Mucosa of stomach (tissue), 1 donor: Measurements from ENCODE around the gene C16orf54.
"Not testable (repeated sequence)": the region's sequence is repeated elsewhere in the genome, so short reads cannot be mapped to it uniquely, and the experiment has no call there.

Source experiments
- H3K27me3 ChIP-seq: one replicate; pipeline ENCODE4 v1.7.0; 2013; ENCODE audit warnings: mild to moderate bottlenecking, low read length; ENCODE audit not compliant: control insufficient read depth, insufficient read depth
- H3K36me3 ChIP-seq: one replicate; pipeline ENCODE4 v1.7.0; 2013; ENCODE audit warnings: low read length; ENCODE audit not compliant: control insufficient read depth, insufficient read depth
- H3K4me1 ChIP-seq: one replicate; pipeline ENCODE4 v1.7.0; 2013; ENCODE audit warnings: mild to moderate bottlenecking, low read length; ENCODE audit not compliant: control insufficient read depth, insufficient read depth
- H3K4me3 ChIP-seq: one replicate; pipeline ENCODE4 v1.7.0; 2013; ENCODE audit warnings: low read length
- H3K9ac ChIP-seq: one replicate; pipeline ENCODE4 v1.7.0; 2013; ENCODE audit warnings: mild to moderate bottlenecking, low read length, moderate library complexity
- H3K9me3 ChIP-seq: one replicate; pipeline ENCODE4 v1.7.0; 2013; ENCODE audit warnings: mild to moderate bottlenecking, low read length, moderate library complexity; ENCODE audit not compliant: control insufficient read depth
- donor health status: Pancreatic carcinoma.

C16orf54 gene

DNA sequence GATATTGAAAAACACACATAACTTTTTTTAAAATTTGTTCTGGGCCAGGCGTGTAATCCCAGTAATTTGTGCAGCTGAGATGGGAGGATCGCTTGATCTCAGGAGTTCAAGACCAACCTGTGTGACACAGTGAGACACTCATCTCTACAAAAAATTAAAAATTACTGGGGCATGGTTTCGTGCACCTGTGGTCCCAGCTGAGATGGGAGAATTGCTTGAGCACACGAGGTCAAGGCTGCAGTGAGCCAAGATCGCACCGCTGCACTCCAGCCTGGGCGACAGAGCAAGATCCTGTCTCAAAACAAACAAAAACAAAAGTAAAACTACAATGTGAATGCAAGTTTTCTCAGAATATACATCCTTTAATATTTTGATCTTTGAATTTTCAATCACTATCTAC lies 15.1 kb downstream of the C16orf54 start:
- Histone ChIP-seq H3K4me3 (no peak overlapping the region), H3K4me1 (no peaks in the 10 kb centered on the region), H3K9ac (no peak overlapping the region), H3K27me3 (no peaks in the 10 kb centered on the region), H3K36me3 (no peaks in the 10 kb centered on the region), H3K9me3 (no peaks in the 10 kb centered on the region)

- Histone ChIP-seq H3K9me3 (no peaks in the 10 kb centered on the region), H3K27me3 (no peaks in the 10 kb centered on the region), H3K4me1 (no peaks in the 10 kb centered on the region), H3K9ac (no peak overlapping the region), H3K36me3 (no peaks in the 10 kb centered on the region), H3K4me3 (no peak overlapping the region)
Measured at GRCh38 chr16:29729116-29729521, 16.7 kb downstream of the C16orf54 start.

GRCh38 chr16:29727452-29727851 lies 18.3 kb downstream of the C16orf54 start:
- H3K9me3 ChIP-seq, result no peaks in the 10 kb centered on the region
- H3K36me3 ChIP-seq, result no peaks in the 10 kb centered on the region
- H3K27me3 ChIP-seq, result no peaks in the 10 kb centered on the region
- H3K9ac ChIP-seq, result no peak overlapping the region
- H3K4me1 ChIP-seq, result no peaks in the 10 kb centered on the region
- no peak overlapping the region for H3K4me3 ChIP-seq

DNA sequence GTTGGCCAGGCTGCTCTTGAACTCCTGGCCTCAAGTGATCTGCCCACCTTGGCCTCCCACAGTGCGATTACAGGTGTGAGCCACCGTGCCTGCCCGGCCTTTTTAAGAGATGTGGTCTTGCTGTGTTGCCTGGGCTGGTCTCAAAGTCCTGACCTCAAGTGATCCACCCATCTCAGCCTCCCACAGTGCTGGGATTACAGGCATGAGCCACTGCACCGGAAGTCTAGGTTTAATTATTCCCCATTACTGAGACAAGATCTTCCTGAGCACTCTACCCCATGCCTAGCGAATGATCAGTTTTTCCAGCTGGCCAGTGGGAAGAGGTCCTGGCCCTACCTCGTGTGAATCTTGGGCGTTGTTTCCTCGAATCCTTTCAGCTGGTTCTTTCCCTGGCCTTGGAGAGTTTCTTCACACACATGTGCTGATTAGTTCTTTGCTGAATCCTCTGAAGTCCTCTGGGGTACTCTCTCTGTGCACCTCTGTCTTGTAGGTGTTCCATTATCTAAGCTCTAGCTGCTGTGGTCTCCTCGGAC lies 18.9 kb downstream of the C16orf54 start:
- Histone ChIP-seq H3K36me3 (no peaks in the 10 kb centered on the region), H3K27me3 (no peaks in the 10 kb centered on the region), H3K4me3 (no peak overlapping the region), H3K4me1 (no peaks in the 10 kb centered on the region), H3K9me3 (no peaks in the 10 kb centered on the region), H3K9ac (no peak overlapping the region)

DNA sequence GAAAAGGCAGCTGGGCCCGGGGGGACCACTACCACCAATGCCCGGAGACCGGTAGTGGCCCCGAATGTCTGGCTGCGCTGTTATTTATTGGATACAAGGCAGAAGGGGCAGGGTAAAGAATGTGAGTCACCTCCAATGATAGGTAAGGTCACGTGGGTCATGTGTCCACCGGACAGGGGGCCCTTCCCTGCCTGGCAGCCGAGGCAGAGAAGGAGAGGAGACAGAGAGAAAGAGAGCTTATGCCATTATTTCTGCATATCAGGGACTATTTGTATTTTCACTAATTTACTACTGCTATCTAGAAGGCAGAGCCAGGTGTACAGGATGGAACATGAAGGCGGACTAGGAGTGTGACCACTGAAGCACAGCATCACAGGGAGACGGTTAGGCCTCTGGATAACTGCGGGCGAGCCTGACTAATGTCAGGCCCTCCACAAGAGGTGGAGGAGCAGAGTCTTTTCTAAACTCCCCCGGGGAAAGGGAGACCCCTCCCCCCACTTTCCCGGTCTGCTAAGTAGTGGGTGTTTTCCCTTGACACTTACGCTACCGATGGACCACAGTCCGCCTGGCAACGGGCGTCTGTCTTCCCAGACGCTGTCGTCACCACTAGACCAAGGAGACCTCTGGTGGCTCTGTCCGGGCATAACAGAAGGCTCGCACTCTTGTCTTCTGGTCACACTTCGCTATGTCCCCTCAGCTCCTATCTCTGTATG lies 24.5 kb downstream of the C16orf54 start:
- not testable (repeated sequence) for H3K36me3 ChIP-seq, H3K9ac ChIP-seq, H3K27me3 ChIP-seq, H3K4me3 ChIP-seq, H3K4me1 ChIP-seq, H3K9me3 ChIP-seq

- no peak overlapping the region for H3K4me3 ChIP-seq
- no peaks in the 10 kb centered on the region for H3K36me3 ChIP-seq
- H3K9me3 ChIP-seq, result no peaks in the 10 kb centered on the region
Measured at GRCh38 chr16:29720703-29721102, 25.1 kb downstream of the C16orf54 start.

GRCh38 chr16:29719063-29719462 lies 26.7 kb downstream of the C16orf54 start:
- Histone ChIP-seq H3K9me3 (no peaks in the 10 kb centered on the region), H3K9ac (no peak overlapping the region), H3K27me3 (peaks cover 5% of the 10 kb centered on the region), H3K4me3 (no peak overlapping the region), H3K4me1 (no peaks in the 10 kb centered on the region), H3K36me3 (no peaks in the 10 kb centered on the region)

More at GRCh38 chr16:29720703-29721102, 25.1 kb downstream of the C16orf54 start:
- H3K4me1 ChIP-seq, result no peaks in the 10 kb centered on the region
- no peak overlapping the region for H3K9ac ChIP-seq
- no peaks in the 10 kb centered on the region for H3K27me3 ChIP-seq

DNA sequence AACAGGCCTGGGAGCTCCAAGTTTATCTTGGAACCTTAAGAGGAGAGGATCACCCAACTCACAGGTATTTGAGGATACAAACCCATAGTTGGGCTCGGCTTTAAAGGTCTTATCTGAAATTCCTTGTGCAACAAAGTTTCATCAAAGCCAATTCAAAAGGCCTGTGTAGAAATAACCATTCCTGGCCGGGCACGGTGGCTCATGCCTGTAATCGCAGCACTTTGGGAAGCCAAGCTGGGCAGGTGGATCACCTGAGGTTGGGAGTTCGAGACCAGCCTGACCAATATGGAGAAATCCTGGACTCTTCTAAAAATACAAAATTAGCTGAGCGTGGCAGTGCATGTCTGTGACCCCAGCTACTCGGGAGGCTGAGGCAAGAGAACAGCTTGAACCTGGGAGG lies 28.7 kb downstream of the C16orf54 start:
- Histone ChIP-seq H3K36me3 (no peaks in the 10 kb centered on the region), H3K27me3 (peaks cover 5% of the 10 kb centered on the region), H3K4me3 (no peak overlapping the region), H3K4me1 (no peaks in the 10 kb centered on the region), H3K9ac (no peak overlapping the region), H3K9me3 (no peaks in the 10 kb centered on the region)

DNA sequence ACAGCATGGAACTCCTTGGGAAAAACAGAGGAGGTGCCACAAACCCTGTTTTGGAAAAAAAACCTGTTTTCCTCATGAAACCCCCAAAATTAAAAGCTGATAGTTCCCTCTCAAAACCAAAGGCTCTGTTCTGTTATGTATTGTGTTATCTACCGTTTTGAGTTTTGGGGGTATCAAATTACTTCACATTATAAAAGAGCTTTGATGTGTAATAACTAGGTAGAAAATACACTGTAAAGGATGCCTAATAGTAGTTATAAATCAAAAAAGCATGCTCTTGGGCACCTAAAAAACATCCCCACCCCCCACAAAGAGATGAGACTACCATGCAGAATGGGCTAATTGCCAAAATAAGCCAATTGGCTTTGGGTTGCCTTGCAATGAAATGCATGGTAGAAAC lies 30.8 kb downstream of the C16orf54 start:
- H3K27me3 ChIP-seq, result peaks cover 5% of the 10 kb centered on the region
- no peak overlapping the region for H3K4me3 ChIP-seq
- no peak overlapping the region for H3K9ac ChIP-seq
- no peaks in the 10 kb centered on the region for H3K4me1 ChIP-seq
- H3K36me3 ChIP-seq, result no peaks in the 10 kb centered on the region
- H3K9me3 ChIP-seq, result no peaks in the 10 kb centered on the region

- H3K9me3 ChIP-seq, result no peaks in the 10 kb centered on the region
- no peaks in the 10 kb centered on the region for H3K4me1 ChIP-seq
- no peak overlapping the region for H3K4me3 ChIP-seq
- H3K36me3 ChIP-seq, result no peaks in the 10 kb centered on the region
- H3K27me3 ChIP-seq, result peaks cover 5% of the 10 kb centered on the region
- no peak overlapping the region for H3K9ac ChIP-seq
Measured at GRCh38 chr16:29714396-29714795, 31.4 kb downstream of the C16orf54 start.

DNA sequence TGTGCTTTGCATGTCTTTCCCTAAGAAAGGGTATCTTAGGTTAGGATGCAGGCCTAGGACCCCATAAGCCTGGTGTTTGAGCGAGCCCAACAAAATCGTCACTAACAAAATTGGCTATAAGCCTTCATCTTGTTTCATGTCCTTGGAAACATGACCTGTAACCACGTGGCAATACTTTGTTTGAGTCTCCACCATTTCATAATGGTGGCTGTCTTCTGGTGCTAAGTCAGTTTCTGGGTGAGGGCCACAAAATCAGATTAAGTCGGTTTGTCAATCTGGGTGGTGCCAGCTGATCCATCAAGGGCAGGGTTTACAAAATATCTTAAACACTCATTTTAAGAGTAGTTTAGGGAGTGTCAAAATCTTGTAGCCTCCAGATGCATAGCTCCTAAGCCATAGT lies 33.0 kb downstream of the C16orf54 start:
- no peaks in the 10 kb centered on the region for H3K36me3 ChIP-seq
- no peak overlapping the region for H3K4me3 ChIP-seq
- no peaks in the 10 kb centered on the region for H3K4me1 ChIP-seq
- no peaks in the 10 kb centered on the region for H3K9me3 ChIP-seq
- peaks cover 5% of the 10 kb centered on the region for H3K27me3 ChIP-seq
- H3K9ac ChIP-seq, result no peak overlapping the region

DNA sequence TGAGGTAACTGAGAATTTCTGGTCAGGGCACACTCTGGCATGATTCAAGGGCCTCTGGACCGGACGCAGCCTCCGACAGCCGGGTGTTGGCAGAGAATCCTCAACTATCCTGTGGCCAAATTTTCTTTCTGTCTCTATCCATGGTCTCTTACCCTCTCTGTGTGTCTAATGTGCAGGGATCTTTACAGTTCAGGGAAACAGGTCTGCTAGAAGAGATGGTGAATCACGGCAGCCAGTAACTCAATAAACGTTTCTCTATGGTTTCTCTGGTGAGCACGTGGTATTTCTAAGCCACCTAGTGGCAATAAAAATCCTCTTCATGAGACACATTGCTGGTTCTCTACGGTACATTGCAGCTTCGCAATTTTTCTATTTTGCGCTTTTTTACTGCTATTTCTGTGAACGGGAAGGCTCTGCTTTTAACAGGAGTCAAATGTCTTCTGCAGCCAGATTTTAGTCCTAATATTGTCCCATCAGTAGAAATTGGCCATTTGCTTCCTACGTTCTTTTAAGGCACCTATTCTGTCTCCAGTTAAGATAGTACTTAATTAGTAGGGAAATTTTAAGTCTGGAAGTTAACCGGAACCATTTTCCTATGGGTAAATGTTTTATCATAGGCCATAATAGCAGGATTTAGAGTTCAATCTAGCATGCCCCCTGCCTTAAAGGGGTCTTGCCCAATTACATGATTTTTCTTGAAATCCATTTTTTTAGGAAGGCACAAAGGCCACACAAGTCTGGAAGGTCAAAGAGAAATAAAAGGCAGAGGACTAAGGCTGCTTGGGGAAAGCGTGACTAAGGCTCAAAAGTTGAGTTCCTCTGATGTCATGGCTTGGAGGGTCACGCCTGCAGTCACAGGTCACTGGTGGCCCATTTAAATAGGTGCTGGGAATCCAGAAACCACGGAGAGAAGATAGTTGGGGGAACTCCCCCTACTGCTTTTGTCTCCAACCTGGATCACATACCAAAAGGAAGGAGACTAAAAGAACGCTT lies 35.3 kb downstream of the C16orf54 start:
- Histone ChIP-seq H3K9me3 (no peaks in the 10 kb centered on the region), H3K9ac (no peak overlapping the region), H3K4me1 (no peaks in the 10 kb centered on the region), H3K4me3 (no peak overlapping the region), H3K36me3 (no peaks in the 10 kb centered on the region), H3K27me3 (peaks cover 5% of the 10 kb centered on the region)
